Measurements from ENCODE around the gene SRGAP3. TPM values are rescaled to one million over a fixed set of nuclear protein-coding genes. Genes with fewer than 3 reads are reported as not detected.

Gene SRGAP3
- polyA plus RNA-seq, 3 donors = 0.27 to 1.3 (median 0.87) TPM

- Histone ChIP-seq H3K79me2 (ENCODE audit: insufficient read depth, low read length) (no peaks in the 10 kb centered on the region), H2AFZ (ENCODE audit: insufficient read depth, low read depth, low read length, poor library complexity, severe bottlenecking) (no peak overlapping the region), H3K27ac (ENCODE audit: low read depth in 1 of 2, low read length in 2 of 2) (no peak overlapping the region), H3K9ac (ENCODE audit: insufficient read depth, low read length, poor library complexity, severe bottlenecking) (no peak overlapping the region), H3K4me3 (replicated peaks in 1 of 3; ENCODE audit: low read depth in 2 of 3, low read length in 3 of 3) (no peak overlapping the region), H3K9me3 (replicated peaks in 1 of 2; ENCODE audit: control insufficient read depth in 1 of 2, insufficient read depth in 1 of 2, low read length in 2 of 2) (no peaks in the 10 kb centered on the region), H3K27me3 (ENCODE audit: control insufficient read depth in 2 of 2, insufficient read depth in 2 of 2, low read length in 2 of 2) (no peaks in the 10 kb centered on the region), H3K36me3 (replicated peaks in 1 of 2; ENCODE audit: control insufficient read depth in 1 of 2, insufficient read depth in 2 of 2, low read length in 2 of 2) (no peaks in the 10 kb centered on the region), H3K4me1 (ENCODE audit: control insufficient read depth in 1 of 2, insufficient read depth in 2 of 2, low read length in 2 of 2) (no peaks in the 10 kb centered on the region), H4K20me1 (ENCODE audit: insufficient read depth, low read length) (no peaks in the 10 kb centered on the region), H3K4me2 (replicated peaks; ENCODE audit: extremely low read depth, low read length, poor library complexity, severe bottlenecking) (no peak overlapping the region)
- WGBS (ENCODE audit: insufficient coverage) = 100% methylated on average over 6 of the region's 12 CpGs
- intact Hi-C loops (cut with micrococcal nuclease) = no loop called here
- TF ChIP-seq, protein P1, sequence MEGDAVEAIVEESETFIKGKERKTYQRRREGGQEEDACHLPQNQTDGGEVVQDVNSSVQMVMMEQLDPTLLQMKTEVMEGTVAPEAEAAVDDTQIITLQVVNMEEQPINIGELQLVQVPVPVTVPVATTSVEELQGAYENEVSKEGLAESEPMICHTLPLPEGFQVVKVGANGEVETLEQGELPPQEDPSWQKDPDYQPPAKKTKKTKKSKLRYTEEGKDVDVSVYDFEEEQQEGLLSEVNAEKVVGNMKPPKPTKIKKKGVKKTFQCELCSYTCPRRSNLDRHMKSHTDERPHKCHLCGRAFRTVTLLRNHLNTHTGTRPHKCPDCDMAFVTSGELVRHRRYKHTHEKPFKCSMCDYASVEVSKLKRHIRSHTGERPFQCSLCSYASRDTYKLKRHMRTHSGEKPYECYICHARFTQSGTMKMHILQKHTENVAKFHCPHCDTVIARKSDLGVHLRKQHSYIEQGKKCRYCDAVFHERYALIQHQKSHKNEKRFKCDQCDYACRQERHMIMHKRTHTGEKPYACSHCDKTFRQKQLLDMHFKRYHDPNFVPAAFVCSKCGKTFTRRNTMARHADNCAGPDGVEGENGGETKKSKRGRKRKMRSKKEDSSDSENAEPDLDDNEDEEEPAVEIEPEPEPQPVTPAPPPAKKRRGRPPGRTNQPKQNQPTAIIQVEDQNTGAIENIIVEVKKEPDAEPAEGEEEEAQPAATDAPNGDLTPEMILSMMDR (IDR thresholded peaks at IDR 0.05) = no peak
- Mint-ChIP-seq H3K27ac (no peak overlapping the region), H3K4me3 (no peak overlapping the region), H3K4me1 (peaks cover 10% of the 10 kb centered on the region), H3K27me3 (ENCODE audit: low read depth in 3 of 3) (no peaks in the 10 kb centered on the region), H3K9me3 (peaks cover 0 to 10% (median 2%) of the 10 kb centered on the region in 7 donors), H3K36me3 (no peaks in the 10 kb centered on the region)
- DNase-seq = no peak
Measured at GRCh38 chr3:9102240-9102981, 147.0 kb downstream of the SRGAP3 start.

DNA sequence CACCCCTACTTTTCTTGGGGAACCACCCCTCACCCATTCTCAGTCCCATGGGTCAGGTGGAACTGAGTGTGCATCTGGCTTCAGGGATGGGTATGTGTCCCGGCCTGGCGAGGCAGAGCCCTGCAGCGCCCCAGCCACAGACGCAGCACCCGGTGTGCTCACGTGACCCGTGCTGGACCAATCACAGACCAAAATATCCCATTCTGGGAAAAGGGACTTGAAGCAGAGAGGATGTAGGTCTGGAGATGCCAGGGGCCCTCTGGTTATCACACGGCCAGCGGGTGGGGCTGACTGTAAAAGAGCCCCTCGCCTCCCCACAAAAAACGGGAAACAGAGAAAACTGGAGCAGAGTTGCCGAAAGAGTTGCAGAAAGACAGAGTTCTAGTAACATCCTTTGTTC lies 148.2 kb downstream of the SRGAP3 start:
- no peak overlapping the region for H3K9ac ChIP-seq (ENCODE audit: insufficient read depth, low read length, poor library complexity, severe bottlenecking)
- no peak overlapping the region for H2AFZ ChIP-seq (ENCODE audit: insufficient read depth, low read depth, low read length, poor library complexity, severe bottlenecking)
- TF ChIP-seq, protein P1 (IDR thresholded peaks at IDR 0.05) = no peak
- no peaks in the 10 kb centered on the region for H3K27me3 ChIP-seq (ENCODE audit: control insufficient read depth in 2 of 2, insufficient read depth in 2 of 2, low read length in 2 of 2)
- peaks cover 0 to 3% (median 0%) of the 10 kb centered on the region in 7 donors for H3K9me3 Mint-ChIP-seq
- intact Hi-C loops (cut with micrococcal nuclease) = no loop called here
- H4K20me1 ChIP-seq (ENCODE audit: insufficient read depth, low read length) = no peaks in the 10 kb centered on the region
- H3K27ac ChIP-seq (ENCODE audit: low read depth in 1 of 2, low read length in 2 of 2) = no peak overlapping the region
- peak overlapping the region in 1 of 2 donors; percentile 28 for H3K4me3 Mint-ChIP-seq
- DNase-seq = no peak
- H3K36me3 Mint-ChIP-seq = no peaks in the 10 kb centered on the region
- no peaks in the 10 kb centered on the region for H3K27me3 Mint-ChIP-seq (ENCODE audit: low read depth in 3 of 3)
- peaks cover 10% of the 10 kb centered on the region for H3K4me1 Mint-ChIP-seq
- H3K4me1 ChIP-seq (ENCODE audit: control insufficient read depth in 1 of 2, insufficient read depth in 2 of 2, low read length in 2 of 2) = no peaks in the 10 kb centered on the region
- H3K79me2 ChIP-seq (ENCODE audit: insufficient read depth, low read length) = no peaks in the 10 kb centered on the region
- H3K9me3 ChIP-seq (replicated peaks in 1 of 2; ENCODE audit: control insufficient read depth in 1 of 2, insufficient read depth in 1 of 2, low read length in 2 of 2) = no peaks in the 10 kb centered on the region
- H3K4me3 ChIP-seq (replicated peaks in 1 of 3; ENCODE audit: low read depth in 2 of 3, low read length in 3 of 3) = no peak overlapping the region
- no peak overlapping the region for H3K27ac Mint-ChIP-seq
- H3K36me3 ChIP-seq (replicated peaks in 1 of 2; ENCODE audit: control insufficient read depth in 1 of 2, insufficient read depth in 2 of 2, low read length in 2 of 2) = no peaks in the 10 kb centered on the region
- WGBS (ENCODE audit: insufficient coverage) = 91% methylated on average over 6 of the region's 12 CpGs
- H3K4me2 ChIP-seq (replicated peaks; ENCODE audit: extremely low read depth, low read length, poor library complexity, severe bottlenecking) = no peak overlapping the region

Data from CD14-positive monocyte (primary cell).